Upper lobe of right lung (tissue), 1 donor: Measurements from ENCODE around the gene EBPL. TPM values are rescaled to one million over a fixed set of nuclear protein-coding genes. Genes with fewer than 3 reads are reported as not detected.

Experiments used
- ATAC-seq: fragments of 200-7000 bp; cut with Tn5 transposase; one replicate; pipeline ENCODE4 v1.9.1; 2020; ENCODE audit warnings: mild to moderate bottlenecking, moderate library complexity
- DNase-seq: peaks from one replicate; pipeline ENCODE4 v3.0.0-alpha.2; 2020
- H3K27ac ChIP-seq: fragments of 200-600 bp; one replicate; pipeline ENCODE4 v1.8.0; 2022
- H3K27me3 ChIP-seq: fragments of 200-600 bp; one replicate; pipeline ENCODE4 v1.8.0; 2022; ENCODE audit warnings: mild to moderate bottlenecking
- H3K36me3 ChIP-seq: fragments of 200-600 bp; one replicate; pipeline ENCODE4 v1.8.0; 2022
- H3K4me1 ChIP-seq: fragments of 200-600 bp; one replicate; pipeline ENCODE4 v1.8.0; 2022
- H3K4me3 ChIP-seq: fragments of 200-600 bp; one replicate; pipeline ENCODE4 v1.8.0; 2022; ENCODE audit warnings: mild to moderate bottlenecking
- H3K9me3 ChIP-seq: fragments of 200-600 bp; one replicate; pipeline ENCODE4 v1.8.0; 2022
- CTCF ChIP-seq: fragments of 200-600 bp; IDR thresholded peaks from one replicate; pipeline ENCODE4 v1.8.0; 2022; ENCODE audit warnings: antibody characterized with exemption
- intact Hi-C: fragments of 100-400 bp; cut with DNase I; formaldehyde crosslinking; loops from one replicate; pipeline ENCODE4 v1.11.0; 2022
- total RNA-seq: library from RNA; stranded (reverse); fragmentation: NEBNext Ultra II Directional; extraction: Animal tissue kit (Norgen Biotek cat#: 25700); gene quantifications from one replicate; pipeline ENCODE4 v1.2.1, GENCODE V29; 2021
- donor health status: DM: no; HTN: yes; CAD: no; lungs with severe emphysema.

The EBPL gene
- total RNA-seq, 1 donor from 2014 or later, result 48.0 TPM

- no peaks in the 10 kb centered on the region for H3K9me3 ChIP-seq
- intact Hi-C loops, result no loop called here
- no peak overlapping the region for H3K27ac ChIP-seq
- H3K4me3 ChIP-seq, result no peak overlapping the region
- no peaks in the 10 kb centered on the region for H3K27me3 ChIP-seq
- peaks cover 20% of the 10 kb centered on the region for H3K4me1 ChIP-seq
- ATAC-seq (no peak), DNase-seq (no peak)
- no peak for TF ChIP-seq CTCF
- H3K36me3 ChIP-seq, result no peaks in the 10 kb centered on the region
Measured at GRCh38 chr13:49630580-49630979, 60.7 kb downstream of the EBPL start.

- Histone ChIP-seq H3K9me3 (no peaks in the 10 kb centered on the region), H3K27ac (no peak overlapping the region), H3K27me3 (no peaks in the 10 kb centered on the region), H3K36me3 (no peaks in the 10 kb centered on the region), H3K4me3 (peak overlapping the region; percentile 43), H3K4me1 (peaks cover 17% of the 10 kb centered on the region)
- DNase-seq (no peak), ATAC-seq (no peak)
- intact Hi-C loops, result no loop called here
- no peak for TF ChIP-seq CTCF
Measured at GRCh38 chr13:49629947-49630346, 61.3 kb downstream of the EBPL start.

GRCh38 chr13:49629196-49629938, 61.9 kb downstream of the EBPL start:
- Histone ChIP-seq H3K36me3 (no peaks in the 10 kb centered on the region), H3K27ac (peak overlapping the region; percentile 47), H3K4me1 (peaks cover 17% of the 10 kb centered on the region), H3K27me3 (no peaks in the 10 kb centered on the region), H3K9me3 (no peaks in the 10 kb centered on the region), H3K4me3 (peak overlapping the region; percentile 43)
- no peak for ATAC-seq
- no peak for TF ChIP-seq CTCF
- no peak for DNase-seq
- intact Hi-C loops, result no loop called here

- H3K27ac ChIP-seq, result peak within 1 kb of the TSS; percentile 47
- ATAC-seq (peak; percentile 89), DNase-seq (peak; percentile 85)
- peak within 1 kb of the TSS; percentile 43 for H3K4me3 ChIP-seq
- no peaks in the 10 kb centered on the region for H3K36me3 ChIP-seq
- H3K9me3 ChIP-seq, result no peaks in the 10 kb centered on the region
- TF ChIP-seq CTCF, result no peak
- no peaks in the 10 kb centered on the region for H3K27me3 ChIP-seq
- H3K4me1 ChIP-seq, result peaks cover 17% of the 10 kb centered on the region
- intact Hi-C loops, result no loop called here
Measured at GRCh38 chr13:49627831-49628652, 63.2 kb downstream of the EBPL start, which contains the start of gene ARL11. TSS of gene ARL11 (plus strand) at chr13:49628507. CDS start at chr13:49630448, 1,941 bp downstream.

- H3K4me1 ChIP-seq, result peaks cover 14% of the 10 kb centered on the region
- H3K27ac ChIP-seq, result peak overlapping the region; percentile 42
- H3K36me3 ChIP-seq, result no peaks in the 10 kb centered on the region
- intact Hi-C loops, result no loop called here
- ATAC-seq (peak; percentile 88), DNase-seq (peak; percentile 85)
- no peak for TF ChIP-seq CTCF
- no peak overlapping the region for H3K4me3 ChIP-seq
- H3K27me3 ChIP-seq, result no peaks in the 10 kb centered on the region
- H3K9me3 ChIP-seq, result no peaks in the 10 kb centered on the region
Measured at GRCh38 chr13:49625392-49626079, 65.8 kb downstream of the EBPL start.
